Astrocyte (in vitro differentiated cells and primary cell): ENCODE data around the gene MAN2A1. TPM values are rescaled to one million over a fixed set of nuclear protein-coding genes. Genes with fewer than 3 reads are reported as not detected.

ENCODE experiments used
- DNase-seq: peaks from one replicate; pipeline ENCODE4 v3.0.0-alpha.2; 2010; ENCODE audit warnings: low read depth
- FAIRE-seq: peaks from 2 replicates; lab custom pipeline; 2011; peaks lifted over from hg19 to GRCh38; lab: Jason Lieb, UNC
- H2AFZ ChIP-seq: 2 replicates; pipeline ENCODE4 v1.6.0; 2012; ENCODE audit warnings: low read depth, low read length, inconsistent platforms
- H3K27ac ChIP-seq: 2 replicates; pipeline ENCODE4 v1.5.1; 2011; ENCODE audit warnings: low read depth, low read length, inconsistent platforms
- H3K27me3 ChIP-seq: 2 replicates; pipeline ENCODE4 v1.6.0; 2011; ENCODE audit warnings: low read length, inconsistent platforms; ENCODE audit not compliant: insufficient read depth
- H3K36me3 ChIP-seq: 2 replicates; pipeline ENCODE4 v1.5.1; 2011; ENCODE audit warnings: low read length, inconsistent platforms; ENCODE audit not compliant: insufficient read depth
- H3K4me1 ChIP-seq: 2 replicates; pipeline ENCODE4 v1.5.1; 2011; ENCODE audit warnings: low read length, inconsistent platforms; ENCODE audit not compliant: insufficient read depth
- H3K4me2 ChIP-seq: 2 replicates; pipeline ENCODE4 v1.6.0; 2012; ENCODE audit warnings: low read length, inconsistent platforms
- H3K4me3 ChIP-seq: 2 replicates; pipeline ENCODE4 v1.5.1; 2011; ENCODE audit warnings: low read depth, mild to moderate bottlenecking, low read length, inconsistent platforms; ENCODE audit not compliant: insufficient read depth
- H3K79me2 ChIP-seq: 2 replicates; pipeline ENCODE4 v1.6.0; 2012; ENCODE audit warnings: mild to moderate bottlenecking, low read length, inconsistent platforms; ENCODE audit not compliant: insufficient read depth
- H3K9ac ChIP-seq: 2 replicates; pipeline ENCODE4 v1.6.0; 2012; ENCODE audit warnings: mild to moderate bottlenecking, low read length, inconsistent platforms
- H3K9me3 ChIP-seq: 2 replicates; pipeline ENCODE4 v1.5.1; 2012; ENCODE audit warnings: low read depth, mild to moderate bottlenecking, low read length, inconsistent platforms; ENCODE audit not compliant: insufficient read depth
- H4K20me1 ChIP-seq: 2 replicates; pipeline ENCODE4 v1.6.0; 2012; ENCODE audit warnings: low read length, inconsistent platforms; ENCODE audit not compliant: insufficient read depth
- H3K27ac Mint-ChIP-seq: one replicate; pipeline ENCODE4 v1.8.0; 2021; ENCODE audit warnings: mild to moderate bottlenecking, mixed read lengths; ENCODE audit not compliant: unreplicated experiment
- H3K27me3 Mint-ChIP-seq: one replicate; pipeline ENCODE4 v1.8.0; 2021; ENCODE audit warnings: low read depth, mixed read lengths; ENCODE audit not compliant: unreplicated experiment
- H3K36me3 Mint-ChIP-seq: one replicate; pipeline ENCODE4 v1.8.0; 2021; ENCODE audit warnings: low read depth, mixed read lengths; ENCODE audit not compliant: unreplicated experiment
- H3K4me1 Mint-ChIP-seq: one replicate; pipeline ENCODE4 v1.8.0; 2021; ENCODE audit warnings: low read depth, mixed read lengths; ENCODE audit not compliant: unreplicated experiment
- H3K4me3 Mint-ChIP-seq: one replicate; pipeline ENCODE4 v1.8.0; 2021; ENCODE audit warnings: mild to moderate bottlenecking, moderate library complexity, mixed read lengths; ENCODE audit not compliant: unreplicated experiment
- H3K9me3 Mint-ChIP-seq: one replicate; pipeline ENCODE4 v1.8.0; 2021; ENCODE audit warnings: mild to moderate bottlenecking, mixed read lengths; ENCODE audit not compliant: unreplicated experiment
- CTCF ChIP-seq: IDR thresholded peaks from 2 replicates; pipeline ENCODE4 v1.5.1; 2011; ENCODE audit warnings: low read depth, mild to moderate bottlenecking, inconsistent platforms, low read length, moderate library complexity; ENCODE audit not compliant: insufficient read depth
- EZH2 ChIP-seq: IDR thresholded peaks from 2 replicates; pipeline ENCODE4 v1.6.1; 2012; ENCODE audit warnings: mild to moderate bottlenecking, low read length, inconsistent platforms; ENCODE audit not compliant: insufficient read depth
- total RNA-seq: library from RNA; stranded (reverse); gene quantifications from 2 replicates; pipeline ENCODE4 v1.2.1, GENCODE V29; 2021

MAN2A1 gene
- total RNA-seq, 1 donor from 2014 or later: 109 TPM

- H3K4me1 ChIP-seq: peaks cover 7% of the 10 kb centered on the region
- Mint-ChIP-seq H3K27ac (no peak overlapping the region), H3K4me1 (peaks cover 17% of the 10 kb centered on the region), H3K4me3 (no peak overlapping the region), H3K27me3 (no peaks in the 10 kb centered on the region), H3K36me3 (no peaks in the 10 kb centered on the region), H3K9me3 (peaks cover 3% of the 10 kb centered on the region)
- H3K9me3 ChIP-seq: no peaks in the 10 kb centered on the region
- no peak overlapping the region for H3K27ac ChIP-seq
- H3K9ac ChIP-seq: no peak overlapping the region
- TF ChIP-seq EZH2 (no peak), CTCF (no peak)
- H3K27me3 ChIP-seq: no peaks in the 10 kb centered on the region
- H4K20me1 ChIP-seq: no peaks in the 10 kb centered on the region
- H2AFZ ChIP-seq: no peak overlapping the region
- H3K4me3 ChIP-seq: no peak overlapping the region
- DNase-seq (no peak), FAIRE-seq (no peak)
- H3K4me2 ChIP-seq: no peak overlapping the region
- no peaks in the 10 kb centered on the region for H3K79me2 ChIP-seq
- no peaks in the 10 kb centered on the region for H3K36me3 ChIP-seq
Measured at GRCh38 chr5:109882546-109882945, 192.8 kb downstream of the MAN2A1 start.

- Mint-ChIP-seq H3K4me1 (peaks cover 10% of the 10 kb centered on the region), H3K4me3 (no peak overlapping the region), H3K27ac (no peak overlapping the region), H3K36me3 (no peaks in the 10 kb centered on the region), H3K27me3 (no peaks in the 10 kb centered on the region), H3K9me3 (peaks cover 3% of the 10 kb centered on the region)
- no peak for DNase-seq
- H3K36me3 ChIP-seq: no peaks in the 10 kb centered on the region
- no peak overlapping the region for H2AFZ ChIP-seq
- H3K4me2 ChIP-seq: no peak overlapping the region
- H3K9ac ChIP-seq: no peak overlapping the region
- H3K27me3 ChIP-seq: no peaks in the 10 kb centered on the region
- TF ChIP-seq CTCF: no peak
- no peak for TF ChIP-seq EZH2
- H3K27ac ChIP-seq: no peak overlapping the region
- H3K79me2 ChIP-seq: no peaks in the 10 kb centered on the region
- H3K9me3 ChIP-seq: no peaks in the 10 kb centered on the region
- no peak overlapping the region for H3K4me3 ChIP-seq
- no peak for FAIRE-seq
- H3K4me1 ChIP-seq: no peaks in the 10 kb centered on the region
- H4K20me1 ChIP-seq: no peaks in the 10 kb centered on the region
Measured at GRCh38 chr5:109884676-109885075, 194.9 kb downstream of the MAN2A1 start.

GRCh38 chr5:109885205-109885604 is 195.5 kb downstream of the MAN2A1 start:
- Mint-ChIP-seq H3K36me3 (no peaks in the 10 kb centered on the region), H3K4me1 (peaks cover 10% of the 10 kb centered on the region), H3K27ac (no peak overlapping the region), H3K27me3 (no peaks in the 10 kb centered on the region), H3K9me3 (peaks cover 3% of the 10 kb centered on the region), H3K4me3 (no peak overlapping the region)
- H3K27me3 ChIP-seq: no peaks in the 10 kb centered on the region
- no peak overlapping the region for H3K4me3 ChIP-seq
- no peak overlapping the region for H3K27ac ChIP-seq
- no peak for DNase-seq
- H3K79me2 ChIP-seq: no peaks in the 10 kb centered on the region
- no peak overlapping the region for H3K9ac ChIP-seq
- no peaks in the 10 kb centered on the region for H3K9me3 ChIP-seq
- no peaks in the 10 kb centered on the region for H3K4me1 ChIP-seq
- TF ChIP-seq EZH2: no peak
- no peak for TF ChIP-seq CTCF
- FAIRE-seq: no peak
- no peaks in the 10 kb centered on the region for H3K36me3 ChIP-seq
- no peaks in the 10 kb centered on the region for H4K20me1 ChIP-seq
- no peak overlapping the region for H3K4me2 ChIP-seq
- H2AFZ ChIP-seq: no peak overlapping the region
